Omental fat pad (tissue), 4 donors: ENCODE results near the gene MPV17L2. TPM values are rescaled to one million over a fixed set of nuclear protein-coding genes. Genes with fewer than 3 reads are reported as not detected.
A peak's percentile ranks its signal among the peaks of the same experiment; 100 is the strongest.

ENCODE experiments used
- ATAC-seq: fragments of 150-250 bp; one replicate; pipeline ENCODE4 v1.9.1; 2016; ENCODE audit warnings: mild to moderate bottlenecking, moderate library complexity; ENCODE audit not compliant: low FRiP score
- DNase-seq: peaks from one replicate; pipeline ENCODE4 v3.0.0-alpha.2; 2019; ENCODE audit warnings: low spot score
- CTCF ChIP-seq, 3 donors: fragments of 450-650 bp; IDR thresholded peaks; one replicate each; pipeline ENCODE4 v1.5.1; 2016 to 2017; ENCODE audit warnings: antibody characterized with exemption in 3 of 3, mild to moderate bottlenecking in 3 of 3, moderate library complexity in 2 of 3
- total RNA-seq, 4 donors: library from RNA; depleted of rRNA; stranded (reverse); fragments of >200 nt; gene quantifications; one replicate each; pipeline ENCODE4 v1.1.0, GENCODE V29; 2016

MPV17L2 gene
- total RNA-seq, 4 donors from 2014 or later, result 19.6 to 29.7 (median 22.5) TPM

GRCh38 chr19:18161636-18162002 is 31.4 kb upstream of the MPV17L2 start:
- ATAC-seq (peak; percentile 8), DNase-seq (no peak)
- no peak for TF ChIP-seq CTCF (IDR thresholded peaks at IDR 0.05)

GRCh38 chr19:18164072-18164471 is 28.9 kb upstream of the MPV17L2 start:
- ATAC-seq (no peak), DNase-seq (no peak)
- no peak for TF ChIP-seq CTCF (IDR thresholded peaks at IDR 0.05)

- TF ChIP-seq CTCF (IDR thresholded peaks at IDR 0.05), result no peak
- no peak for ATAC-seq
- no peak for DNase-seq
Observed at GRCh38 chr19:18165794-18166544, 27.0 kb upstream of the MPV17L2 start.

- no peak for ATAC-seq
- TF ChIP-seq CTCF (IDR thresholded peaks at IDR 0.05), result no peak
Observed at GRCh38 chr19:18167011-18167410, 26.0 kb upstream of the MPV17L2 start.

GRCh38 chr19:18167975-18168645 is 24.9 kb upstream of the MPV17L2 start:
- TF ChIP-seq CTCF (IDR thresholded peaks at IDR 0.05), result peak in 1 of 3 donors; percentile 67
- DNase-seq, result no peak
- ATAC-seq, result peak; percentile 45

More at GRCh38 chr19:18167011-18167410, 26.0 kb upstream of the MPV17L2 start:
- no peak for DNase-seq

GRCh38 chr19:18168673-18169381 is 24.2 kb upstream of the MPV17L2 start:
- no peak for DNase-seq
- no peak for TF ChIP-seq CTCF (IDR thresholded peaks at IDR 0.05)
- no peak for ATAC-seq
